GM12878 (cell line): ENCODE results near the gene CXCL12. TPM values are rescaled to one million over a fixed set of nuclear protein-coding genes. Genes with fewer than 3 reads are reported as not detected.

Experiments used
- ATAC-seq: fragments of 200-7000 bp; cut with Tn5 transposase; 3 replicates; pipeline ENCODE4 v1.9.1; 2020; ENCODE audit warnings: mild to moderate bottlenecking, moderate library complexity
- BruUV-seq: library from RNA; stranded (reverse); fragments of 400-500 nt; replicated peaks from 2 replicates; lab custom pipeline; 2021; lab: Mats Ljungman, UMichigan
- CTCF ChIA-PET: fragments of 300-600 bp; sonication (Branson Sonifier 250); formaldehyde crosslinking; extraction: SDS; loops from one replicate; lab custom pipeline; 2021; ENCODE audit warnings: inconsistent platforms; lab: Yijun Ruan, JAX
- POLR2A ChIA-PET: fragments of 350-600 bp; formaldehyde crosslinking; extraction: SDS; loops from one replicate; lab custom pipeline; 2021; ENCODE audit warnings: inconsistent platforms; lab: Charles Lee
- RAD21 ChIA-PET: fragments of 300-600 bp; sonication (Branson Sonifier 250); formaldehyde crosslinking; loops from one replicate; lab custom pipeline; 2023; ENCODE audit warnings: antibody characterized with exemption; ENCODE audit not compliant: unreplicated experiment; lab: Charles Lee
- SMC1A ChIA-PET: fragments of 300-600 bp; sonication (Branson Sonifier 250); formaldehyde crosslinking; loops from one replicate; lab custom pipeline; 2023; ENCODE audit not compliant: unreplicated experiment, uncharacterized antibody; lab: Charles Lee
- DNase-seq: peaks from one replicate; pipeline ENCODE4 v3.0.0-alpha.2; 2011; ENCODE audit warnings: low read depth, low spot score
- FAIRE-seq: peaks from 3 replicates; lab custom pipeline; 2011; peaks lifted over from hg19 to GRCh38; lab: Jason Lieb, UNC
- H2AFZ ChIP-seq: 2 replicates; pipeline ENCODE4 v1.6.0; 2011; ENCODE audit warnings: low read depth, low read length, control low read depth; ENCODE audit not compliant: control insufficient read depth
- H3K27ac ChIP-seq: 2 replicates; pipeline ENCODE4 v1.5.1; 2011; ENCODE audit warnings: control low read depth; ENCODE audit not compliant: control insufficient read depth, insufficient read depth
- H3K27me3 ChIP-seq, 2 experiments: replicated peaks in 1 of 2; 2 replicates each; pipeline versions ENCODE4 v1.6.0 to v1.6.1; 2011; ENCODE audit warnings: low read length in 1 of 2; ENCODE audit not compliant: control insufficient read depth in 2 of 2, insufficient read depth in 2 of 2
- H3K36me3 ChIP-seq, 2 experiments: 2 replicates each; pipeline ENCODE4 v1.5.1; 2011; ENCODE audit warnings: low read length in 1 of 2; ENCODE audit not compliant: control insufficient read depth in 2 of 2, insufficient read depth in 2 of 2
- H3K4me1 ChIP-seq: 2 replicates; pipeline ENCODE4 v1.6.1; 2011; ENCODE audit warnings: mild to moderate bottlenecking, low read length, moderate library complexity, mixed read lengths; ENCODE audit not compliant: control insufficient read depth, insufficient read depth
- H3K4me2 ChIP-seq: 2 replicates; pipeline ENCODE4 v1.6.0; 2011; ENCODE audit warnings: control low read depth; ENCODE audit not compliant: control insufficient read depth, insufficient read depth
- H3K4me3 ChIP-seq: fragments of 200-600 bp; sonication (generic); 2 replicates; pipeline ENCODE4 v1.5.1; 2016
- H3K79me2 ChIP-seq: 2 replicates; pipeline ENCODE4 v1.6.0; 2011; ENCODE audit warnings: low read length; ENCODE audit not compliant: control insufficient read depth, insufficient read depth
- H3K9ac ChIP-seq: 2 replicates; pipeline ENCODE4 v1.8.0; 2011; ENCODE audit warnings: low read length, control low read depth, mixed read lengths; ENCODE audit not compliant: control insufficient read depth, insufficient read depth
- H3K9me3 ChIP-seq: replicated peaks from 3 replicates; pipeline ENCODE4 v1.5.1; 2011; ENCODE audit warnings: mild to moderate bottlenecking, low read length; ENCODE audit not compliant: control insufficient read depth, insufficient read depth
- H4K20me1 ChIP-seq: 2 replicates; pipeline ENCODE4 v1.6.0; 2011; ENCODE audit not compliant: control insufficient read depth, insufficient read depth
- CBFB ChIP-seq: IDR thresholded peaks from 2 replicates; pipeline ENCODE4 v1.6.1; 2016; ENCODE audit warnings: antibody characterized with exemption, low read depth
- CEBPB ChIP-seq, 2 experiments: fragments of 150-350 bp in 1 of 2; IDR thresholded peaks; 2 replicates each; pipeline ENCODE4 v1.6.1; 2012 to 2014; ENCODE audit warnings: low read depth in 2 of 2, low read length in 2 of 2, borderline replicate concordance in 1 of 2, inconsistent platforms in 1 of 2
- CTCF ChIP-seq, 3 experiments: IDR thresholded peaks in 2 of 3; conservative IDR thresholded peaks in 1 of 3; 2 replicates each; pipeline ENCODE4 v1.5.1; 2011; ENCODE audit warnings: low read depth in 3 of 3, low read length in 3 of 3, mild to moderate bottlenecking in 3 of 3, control low read depth in 2 of 3, moderate library complexity in 2 of 3, inconsistent platforms in 1 of 3, mixed read lengths in 1 of 3; ENCODE audit not compliant: control insufficient read depth in 2 of 3, insufficient read depth in 1 of 3; ENCODE audit errors: extremely low read depth in 1 of 3
- GATAD2B ChIP-seq: fragments of 450-650 bp; conservative IDR thresholded peaks from 2 replicates; pipeline ENCODE4 v1.6.1; 2017; ENCODE audit warnings: low read depth, mild to moderate bottlenecking, moderate library complexity
- IKZF2 ChIP-seq, 2 experiments: fragments of 450-650 bp; IDR thresholded peaks; 2 replicates each; pipeline ENCODE4 v1.6.1; 2017; ENCODE audit warnings: mild to moderate bottlenecking in 2 of 2, moderate library complexity in 2 of 2
- NBN ChIP-seq: fragments of 450-650 bp; IDR thresholded peaks from 2 replicates; pipeline ENCODE4 v1.6.1; 2016
- RAD51 ChIP-seq: fragments of 450-650 bp; IDR thresholded peaks from 2 replicates; pipeline ENCODE4 v1.6.1; 2016; ENCODE audit warnings: moderate library complexity, mild to moderate bottlenecking, inconsistent platforms
- RFX5 ChIP-seq: IDR thresholded peaks from 2 replicates; pipeline ENCODE4 v1.6.1; 2011; ENCODE audit warnings: low read depth, low read length, improper control_type of control experiment
- RUNX3 ChIP-seq: IDR thresholded peaks from 2 replicates; pipeline ENCODE4 v1.6.1; 2012; ENCODE audit warnings: low read length, inconsistent platforms
- SIN3A ChIP-seq: IDR thresholded peaks from 2 replicates; pipeline ENCODE4 v1.6.1; 2012; ENCODE audit warnings: low read depth, low read length, improper control_type of control experiment
- SKIL ChIP-seq: fragments of 450-650 bp; IDR thresholded peaks from 2 replicates; pipeline ENCODE4 v1.6.1; 2017; ENCODE audit warnings: mild to moderate bottlenecking, low read depth, inconsistent platforms; ENCODE audit not compliant: poor library complexity, severe bottlenecking
- STAT3 ChIP-seq: IDR thresholded peaks from 2 replicates; pipeline ENCODE4 v1.6.1; 2011; ENCODE audit warnings: low read depth, low read length, improper control_type of control experiment
- TCF3 ChIP-seq: IDR thresholded peaks from 2 replicates; pipeline ENCODE4 v1.6.1; 2012; ENCODE audit warnings: low read depth, mild to moderate bottlenecking, low read length, borderline replicate concordance; ENCODE audit not compliant: insufficient read depth
- YY1 ChIP-seq: IDR thresholded peaks from 2 replicates; pipeline ENCODE4 v1.6.1; 2011; ENCODE audit warnings: low read depth, mild to moderate bottlenecking, low read length
- WGBS: methylation state at CpG from one replicate; pipeline ENCODE4 v1.1.6; 2016; ENCODE audit warnings: low lambda C conversion rate; ENCODE audit not compliant: insufficient replicate concordance, insufficient coverage; ENCODE audit errors: missing lambda C conversion rate; 5-methylcytosine and 5-hydroxymethylcytosine counted together
- in situ Hi-C: fragments of 300-500 bp; cut with MboI; formaldehyde crosslinking; loops from 9 replicates; pipeline ENCODE4 v1.14.3; 2018; ENCODE audit warnings: mixed read lengths
- intact Hi-C: fragments of 100-400 bp; cut with micrococcal nuclease; formaldehyde crosslinking; loops from one replicate; pipeline ENCODE4 v1.14.2; 2022; ENCODE audit not compliant: unreplicated experiment
- polyA plus RNA-seq, 11 experiments: library from polyadenylated mRNA; depleted of rRNA in 4 of 11; unstranded in 6 of 11; stranded (reverse) in 5 of 11; fragments of >200 nt; fragmentation: Nextera tagmentation in 4 of 11; fragmentation: Illumina TruSeq in 1 of 11; extraction: Ambion mirVana in 4 of 11; extraction: Trizol in 1 of 11; gene quantifications; 1 replicate in 1 of 11; 2 replicates in 10 of 11; pipeline versions ENCODE4 v1.2.1 to v1.2.3, GENCODE V29; 2011 to 2016; ENCODE audit warnings: inconsistent platforms in 2 of 11, missing spikeins in 2 of 11, low read depth in 1 of 11
- total RNA-seq, 4 experiments: library from RNA; depleted of rRNA in 3 of 4; stranded (reverse); fragments of >200 nt in 3 of 4; fragmentation: Illumina TruSeq in 1 of 4; extraction: Trizol in 1 of 4; gene quantifications; 2 replicates each; pipeline versions ENCODE4 v1.2.1 to v1.2.3, GENCODE V29; 2013 to 2021

The CXCL12 gene
- total and polyA plus RNA-seq, 10 of the 15 experiments (the other 5 are each of a cell fraction or from before 2014, with no cell fraction given): 0.03 to 4.5 (median 0.53) TPM

GRCh38 chr10:44366941-44367630 lies 17.8 kb downstream of the CXCL12 start (continued):
- no peak for TF ChIP-seq TCF3
- no peak for TF ChIP-seq SKIL
- TF ChIP-seq, all 136 proteins: peak for 0

- RAD21 ChIA-PET: no interaction called here
- no peaks in the 10 kb centered on the region for H3K36me3 ChIP-seq
- intact Hi-C loops: no loop called here
- no peak for TF ChIP-seq CEBPB (IDR thresholded peaks at IDR 0.05; ENCODE audit: borderline replicate concordance in 1 of 2, low read depth in 2 of 2, low read length in 2 of 2)
- no peak for TF ChIP-seq STAT3
- no peak for TF ChIP-seq RFX5
- TF ChIP-seq YY1: no peak
- TF ChIP-seq CTCF (IDR thresholded peaks at IDR 0.05 in 2 of 3, conservative IDR thresholded peaks at IDR 0.05 in 1 of 3; ENCODE audit: control insufficient read depth in 2 of 3, extremely low read depth in 1 of 3, insufficient read depth in 1 of 3, low read depth in 3 of 3, low read length in 3 of 3): no peak
- TF ChIP-seq IKZF2 (IDR thresholded peaks at IDR 0.05): no peak
- TF ChIP-seq NBN: no peak
- TF ChIP-seq SIN3A: no peak
- TF ChIP-seq RUNX3: no peak
- no peak for TF ChIP-seq RAD51
- TF ChIP-seq GATAD2B: no peak
- no peak for TF ChIP-seq CBFB
- TF ChIP-seq, all 136 proteins: peak for 0
- ATAC-seq: no peak
- SMC1A ChIA-PET: interaction anchor here (0.8 kb wide), 1 partner anchor 11 kb away, joined by 3 read pairs; no protein-coding TSS in a partner anchor
- in situ Hi-C loops: no loop called here
- Histone ChIP-seq H3K27ac (no peak overlapping the region), H2AFZ (no peak overlapping the region), H3K9ac (no peak overlapping the region), H3K79me2 (no peaks in the 10 kb centered on the region), H3K27me3 (no peaks in the 10 kb centered on the region; a peak in 1 of 4 replicates), H3K9me3 (no peaks in the 10 kb centered on the region), H4K20me1 (no peaks in the 10 kb centered on the region), H3K4me2 (no peak overlapping the region), H3K4me1 (no peaks in the 10 kb centered on the region), H3K4me3 (no peak overlapping the region)
- no peak for DNase-seq
- FAIRE-seq: no peak
- 33% methylated on average over 1 of the region's 1 CpG for WGBS
- POLR2A ChIA-PET: no interaction called here
- CTCF ChIA-PET: no interaction called here
- no TSS peak for BruUV-seq
These were observed 20.3 kb downstream of the CXCL12 start for GRCh38 chr10:44364566-44364965.
